K562 (cell line): ENCODE measurements around the gene FLAD1. TPM values are rescaled to one million over a fixed set of nuclear protein-coding genes. Genes with fewer than 3 reads are reported as not detected.

Experiments
- BRCA1 ChIP-seq, 2 experiments: fragments of 450-650 bp in 1 of 2; sonication (generic) in 1 of 2; formaldehyde crosslinking in 1 of 2; IDR thresholded peaks; 2 replicates each; pipeline versions ENCODE4 v1.5.0 to v1.6.1; 2017 to 2020; ENCODE audit warnings: mild to moderate bottlenecking in 1 of 2, missing genetic modification reagents in 1 of 2
- C11orf30 ChIP-seq: fragments of 450-650 bp; IDR thresholded peaks from 2 replicates; pipeline ENCODE4 v1.6.1; 2016; ENCODE audit warnings: low read depth, mild to moderate bottlenecking
- DPF2 ChIP-seq: fragments of 450-650 bp; IDR thresholded peaks from 2 replicates; pipeline ENCODE4 v1.6.1; 2016
- FIP1L1 ChIP-seq: fragments of 200-400 bp; formaldehyde crosslinking; IDR thresholded peaks from 2 replicates; pipeline ENCODE4 v1.6.1; 2018; ENCODE audit warnings: mild to moderate bottlenecking, low read depth, low read length; ENCODE audit not compliant: poor library complexity, severe bottlenecking
- L3MBTL2 ChIP-seq: fragments of 450-650 bp; IDR thresholded peaks from 2 replicates; pipeline ENCODE4 v1.6.1; 2016; ENCODE audit warnings: mild to moderate bottlenecking, moderate library complexity
- LEF1 ChIP-seq: fragments of 450-650 bp; IDR thresholded peaks from 2 replicates; pipeline ENCODE4 v1.6.1; 2016; ENCODE audit warnings: mild to moderate bottlenecking
- NCOA1 ChIP-seq: fragments of 450-650 bp; IDR thresholded peaks from 2 replicates; pipeline ENCODE4 v1.6.1; 2016; ENCODE audit warnings: low read depth
- PKNOX1 ChIP-seq: fragments of 450-650 bp; IDR thresholded peaks from 2 replicates; pipeline ENCODE4 v1.6.1; 2016
- RAD21 ChIP-seq, 2 experiments: fragments of 250-450 bp in 1 of 2; fragments of 450-650 bp in 1 of 2; sonication (Bioruptor Pico) in 1 of 2; formaldehyde crosslinking in 1 of 2; IDR thresholded peaks in 1 of 2; conservative IDR thresholded peaks in 1 of 2; 2 replicates each; pipeline versions ENCODE4 v1.4.0 to v1.8.0; 2020 to 2022; ENCODE audit warnings: mild to moderate bottlenecking in 2 of 2, moderate library complexity in 1 of 2
- SAFB2 ChIP-seq: fragments of 200-400 bp; formaldehyde crosslinking; IDR thresholded peaks from 2 replicates; pipeline ENCODE4 v1.6.1; 2018; ENCODE audit warnings: borderline replicate concordance, low read length, low read depth, moderate library complexity; ENCODE audit not compliant: severe bottlenecking
- SMAD2 ChIP-seq: fragments of 150-350 bp; IDR thresholded peaks from 2 replicates; pipeline ENCODE4 v1.6.1; 2014; ENCODE audit warnings: low read depth, mild to moderate bottlenecking, low read length
- TGIF2 ChIP-seq: sonication (generic); formaldehyde crosslinking; IDR thresholded peaks from 2 replicates; pipeline ENCODE4 v1.8.1; 2022; ENCODE audit warnings: mild to moderate bottlenecking, missing genetic modification reagents, moderate library complexity
- ZKSCAN8 ChIP-seq: fragments of 200-800 bp; sonication (Bioruptor generic); IDR thresholded peaks from 2 replicates; pipeline ENCODE4 v1.6.1; 2016; ENCODE audit warnings: missing genetic modification characterization, missing compliant biosample characterization
- ZNF511 ChIP-seq: sonication (generic); formaldehyde crosslinking; IDR thresholded peaks from 2 replicates; pipeline ENCODE4 v1.8.0; 2022; ENCODE audit warnings: mild to moderate bottlenecking, missing genetic modification reagents
- polyA plus RNA-seq, 8 experiments: library from polyadenylated mRNA; depleted of rRNA in 4 of 8; stranded (reverse) in 5 of 8; unstranded in 3 of 8; fragments of >200 nt; fragmentation: Nextera tagmentation in 2 of 8; fragmentation: Illumina TruSeq in 1 of 8; extraction: Ambion mirVana in 2 of 8; extraction: Trizol in 1 of 8; gene quantifications; 2 replicates each; pipeline versions ENCODE4 v1.2.1 to v1.2.3, GENCODE V29; 2011 to 2014; ENCODE audit warnings: inconsistent platforms in 1 of 8, missing spikeins in 1 of 8
- total RNA-seq, 7 experiments: library from RNA; depleted of rRNA in 6 of 7; stranded (reverse); fragments of >200 nt in 6 of 7; fragmentation: Illumina TruSeq in 2 of 7; extraction: Trizol in 2 of 7; gene quantifications; 2 replicates each; pipeline versions ENCODE4 v1.2.1 to v1.2.3, GENCODE V29; 2011 to 2021; ENCODE audit warnings: low replicate concordance in 1 of 7
- TF ChIP-seq, protein P1 (sequence below): fragments of 450-650 bp; conservative IDR thresholded peaks from 2 replicates; pipeline ENCODE4 v1.6.1; 2016; ENCODE audit warnings: missing genetic modification characterization, low read depth, mild to moderate bottlenecking, missing compliant biosample characterization, moderate library complexity
- TF ChIP-seq, protein P2 (sequence below): fragments of 450-650 bp; formaldehyde crosslinking; IDR thresholded peaks from 2 replicates; pipeline ENCODE4 v1.4.0; 2022; ENCODE audit warnings: missing genetic modification characterization
- TF ChIP-seq, protein P3 (sequence below), 2 experiments: IDR thresholded peaks in 1 of 2; conservative IDR thresholded peaks in 1 of 2; 2 replicates each; pipeline ENCODE4 v1.6.1; 2016; ENCODE audit warnings: low read depth in 2 of 2, mild to moderate bottlenecking in 1 of 2, missing compliant biosample characterization in 1 of 2, missing genetic modification characterization in 1 of 2, moderate library complexity in 1 of 2
- TF ChIP-seq, protein P4 (sequence below): fragments of 250-450 bp; sonication (Bioruptor Pico); IDR thresholded peaks from 2 replicates; pipeline ENCODE4 v1.5.0; 2020; ENCODE audit warnings: mild to moderate bottlenecking, borderline replicate concordance

Gene FLAD1
- total and polyA plus RNA-seq, 9 of the 15 experiments (the other 6 are each of a cell fraction or from before 2014, with no cell fraction given), result 24.9 to 85.8 (median 67.0) TPM

DNA sequence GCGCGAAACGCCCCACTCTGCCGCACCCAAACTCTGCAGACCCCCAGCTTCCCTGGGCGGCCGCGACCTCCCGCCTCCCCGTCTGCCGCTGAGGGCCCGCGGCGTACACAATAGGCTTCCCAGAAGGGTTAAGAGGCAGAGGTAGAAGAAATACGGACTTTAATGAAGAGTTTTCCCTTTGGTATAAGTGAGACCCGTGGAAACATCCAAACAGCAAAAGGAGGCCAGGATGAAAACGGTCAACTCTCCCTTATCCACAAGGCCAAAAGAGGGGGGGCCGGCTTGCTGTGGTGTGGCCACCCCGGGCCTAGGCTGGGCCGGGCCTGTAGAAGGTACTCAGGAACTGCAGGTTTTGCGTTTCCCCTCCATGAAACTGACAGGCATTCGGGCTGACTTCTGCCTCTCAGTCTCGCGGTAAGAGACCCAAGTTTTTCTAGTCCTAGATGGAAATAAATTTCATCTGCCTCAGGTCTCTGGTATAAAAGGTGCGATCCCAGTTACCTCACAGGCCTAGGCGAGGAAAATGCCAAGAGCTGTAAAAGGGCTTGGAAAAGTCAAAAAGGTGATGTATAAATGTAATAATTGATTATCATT, 20.9 kb upstream of the FLAD1 start (continued):
- TF ChIP-seq, protein P1, sequence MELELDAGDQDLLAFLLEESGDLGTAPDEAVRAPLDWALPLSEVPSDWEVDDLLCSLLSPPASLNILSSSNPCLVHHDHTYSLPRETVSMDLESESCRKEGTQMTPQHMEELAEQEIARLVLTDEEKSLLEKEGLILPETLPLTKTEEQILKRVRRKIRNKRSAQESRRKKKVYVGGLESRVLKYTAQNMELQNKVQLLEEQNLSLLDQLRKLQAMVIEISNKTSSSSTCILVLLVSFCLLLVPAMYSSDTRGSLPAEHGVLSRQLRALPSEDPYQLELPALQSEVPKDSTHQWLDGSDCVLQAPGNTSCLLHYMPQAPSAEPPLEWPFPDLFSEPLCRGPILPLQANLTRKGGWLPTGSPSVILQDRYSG, result no peak; the same call in 1 of the 2 replicates
- TF ChIP-seq NCOA1 (no peak), DPF2 (peak; percentile 24; the same call in 1 of the 2 replicates), FIP1L1 (no peak), LEF1 (no peak), L3MBTL2 (no peak), PKNOX1 (peak; percentile 48), C11orf30 (no peak), ZKSCAN8 (CRISPR knock-in tag) (no peak), TGIF2 (CRISPR knock-in tag) (no peak), ZNF511 (CRISPR knock-in tag) (peak; percentile 11; the same call in 1 of the 2 replicates), SMAD2 (no peak), SAFB2 (no peak), BRCA1 (IDR thresholded peaks at IDR 0.05) (no peak), BRCA1 (CRISPR knock-in tag; IDR thresholded peaks at IDR 0.05) (no peak), RAD21 (CRISPR knock-in tag; conservative IDR thresholded peaks at IDR 0.05 in 1 of 2, IDR thresholded peaks at IDR 0.05 in 1 of 2) (no peak; a peak in 1 of 4 replicates)
- TF ChIP-seq, protein P2, sequence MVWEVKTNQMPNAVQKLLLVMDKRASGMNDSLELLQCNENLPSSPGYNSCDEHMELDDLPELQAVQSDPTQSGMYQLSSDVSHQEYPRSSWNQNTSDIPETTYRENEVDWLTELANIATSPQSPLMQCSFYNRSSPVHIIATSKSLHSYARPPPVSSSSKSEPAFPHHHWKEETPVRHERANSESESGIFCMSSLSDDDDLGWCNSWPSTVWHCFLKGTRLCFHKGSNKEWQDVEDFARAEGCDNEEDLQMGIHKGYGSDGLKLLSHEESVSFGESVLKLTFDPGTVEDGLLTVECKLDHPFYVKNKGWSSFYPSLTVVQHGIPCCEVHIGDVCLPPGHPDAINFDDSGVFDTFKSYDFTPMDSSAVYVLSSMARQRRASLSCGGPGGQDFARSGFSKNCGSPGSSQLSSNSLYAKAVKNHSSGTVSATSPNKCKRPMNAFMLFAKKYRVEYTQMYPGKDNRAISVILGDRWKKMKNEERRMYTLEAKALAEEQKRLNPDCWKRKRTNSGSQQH (CRISPR knock-in tag), result 0 out of 2 replicates have a peak, but pooled peaks have one; percentile 7
- TF ChIP-seq, protein P3, sequence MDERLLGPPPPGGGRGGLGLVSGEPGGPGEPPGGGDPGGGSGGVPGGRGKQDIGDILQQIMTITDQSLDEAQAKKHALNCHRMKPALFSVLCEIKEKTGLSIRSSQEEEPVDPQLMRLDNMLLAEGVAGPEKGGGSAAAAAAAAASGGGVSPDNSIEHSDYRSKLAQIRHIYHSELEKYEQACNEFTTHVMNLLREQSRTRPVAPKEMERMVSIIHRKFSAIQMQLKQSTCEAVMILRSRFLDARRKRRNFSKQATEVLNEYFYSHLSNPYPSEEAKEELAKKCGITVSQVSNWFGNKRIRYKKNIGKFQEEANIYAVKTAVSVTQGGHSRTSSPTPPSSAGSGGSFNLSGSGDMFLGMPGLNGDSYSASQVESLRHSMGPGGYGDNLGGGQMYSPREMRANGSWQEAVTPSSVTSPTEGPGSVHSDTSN (CRISPR knock-in tag; IDR thresholded peaks at IDR 0.05; ENCODE audit: low read depth), result no peak
- TF ChIP-seq, protein P3 (tag; conservative IDR thresholded peaks at IDR 0.05; ENCODE audit: low read depth), result no peak
- TF ChIP-seq, protein P4, sequence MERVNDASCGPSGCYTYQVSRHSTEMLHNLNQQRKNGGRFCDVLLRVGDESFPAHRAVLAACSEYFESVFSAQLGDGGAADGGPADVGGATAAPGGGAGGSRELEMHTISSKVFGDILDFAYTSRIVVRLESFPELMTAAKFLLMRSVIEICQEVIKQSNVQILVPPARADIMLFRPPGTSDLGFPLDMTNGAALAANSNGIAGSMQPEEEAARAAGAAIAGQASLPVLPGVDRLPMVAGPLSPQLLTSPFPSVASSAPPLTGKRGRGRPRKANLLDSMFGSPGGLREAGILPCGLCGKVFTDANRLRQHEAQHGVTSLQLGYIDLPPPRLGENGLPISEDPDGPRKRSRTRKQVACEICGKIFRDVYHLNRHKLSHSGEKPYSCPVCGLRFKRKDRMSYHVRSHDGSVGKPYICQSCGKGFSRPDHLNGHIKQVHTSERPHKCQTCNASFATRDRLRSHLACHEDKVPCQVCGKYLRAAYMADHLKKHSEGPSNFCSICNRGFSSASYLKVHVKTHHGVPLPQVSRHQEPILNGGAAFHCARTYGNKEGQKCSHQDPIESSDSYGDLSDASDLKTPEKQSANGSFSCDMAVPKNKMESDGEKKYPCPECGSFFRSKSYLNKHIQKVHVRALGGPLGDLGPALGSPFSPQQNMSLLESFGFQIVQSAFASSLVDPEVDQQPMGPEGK, result 0 out of 2 replicates have a peak, but pooled peaks have one; percentile 38
